ENCODE measurements around the gene CACNA1B. TPM values are rescaled to one million over a fixed set of nuclear protein-coding genes. Genes with fewer than 3 reads are reported as not detected.

Gene CACNA1B
- total and polyA plus RNA-seq, 2 of the 4 experiments (the other 2 are of a cell fraction), result 0.02 TPM; not detected in 1

- Histone ChIP-seq H2BK5ac (ENCODE audit: low read depth, low read length, poor library complexity, severe bottlenecking) (no peak overlapping the region), H2AK5ac (ENCODE audit: low read depth, low read length) (no peak overlapping the region), H4K20me1 (ENCODE audit: insufficient read depth, low read length) (no peaks in the 10 kb centered on the region), H3K4me2 (ENCODE audit: low read depth, low read length) (no peak overlapping the region), H3K4me1 (ENCODE audit: control insufficient read depth, insufficient read depth, low read length) (no peaks in the 10 kb centered on the region), H3K9me1 (ENCODE audit: insufficient read depth, low read length) (no peaks in the 10 kb centered on the region), H3K79me1 (ENCODE audit: low read depth in 1 of 2, low read length in 2 of 2) (no peaks in the 10 kb centered on the region), H2BK15ac (ENCODE audit: low read depth, low read length) (no peak overlapping the region), H3K4ac (ENCODE audit: low read depth, low read length) (no peak overlapping the region), H3K36me3 (ENCODE audit: control insufficient read depth, insufficient read depth, low read length) (no peaks in the 10 kb centered on the region), H2BK120ac (ENCODE audit: low read depth, low read length) (no peak overlapping the region), H2AFZ (replicated peaks; ENCODE audit: low read length, poor library complexity) (no peak overlapping the region), H2BK20ac (ENCODE audit: low read depth, low read length) (no peak overlapping the region), H3K4me3 (ENCODE audit: insufficient read depth, low read depth, low read length) (no peak overlapping the region), H4K5ac (ENCODE audit: low read depth, low read length) (no peak overlapping the region), H3K9ac (ENCODE audit: low read depth, low read length) (no peak overlapping the region), H3K23ac (ENCODE audit: low read depth, low read length) (no peak overlapping the region), H3K18ac (ENCODE audit: low read depth, low read length) (no peak overlapping the region), H3K27ac (ENCODE audit: insufficient read depth, low read length) (no peak overlapping the region), H3K9me3 (ENCODE audit: control insufficient read depth, insufficient read depth, low read length) (peaks cover 72% of the 10 kb centered on the region), H3K14ac (replicated peaks; ENCODE audit: low read depth, low read length) (no peak overlapping the region), H4K91ac (ENCODE audit: insufficient read depth, low read depth, low read length) (no peak overlapping the region), H3K56ac (ENCODE audit: extremely low read depth, insufficient read depth, low read length) (no peak overlapping the region), H2AK9ac (replicated peaks; ENCODE audit: low read depth, low read length, poor library complexity) (no peak overlapping the region), H4K8ac (ENCODE audit: low read depth in 2 of 2, low read length in 2 of 2) (no peak overlapping the region), H3K27me3 (ENCODE audit: control insufficient read depth, insufficient read depth, low read length) (no peaks in the 10 kb centered on the region)
- CTCF ChIA-PET, result no interaction called here
- POLR2A ChIA-PET (ENCODE audit: unreplicated experiment), result no interaction called here
- DNase-seq (no peak), ATAC-seq (ENCODE audit: low read depth) (no peak)
- intact Hi-C loops (cut with micrococcal nuclease) (no loop called here), in situ Hi-C loops (cut with MboI; ENCODE audit: low sequenced_read_pairs) (no loop called here), dilution Hi-C loops (cut with HindIII; ENCODE audit: low sequenced_read_pairs, unreplicated experiment) (no loop called here)
- WGBS, 2 experiments (ENCODE audit: extremely low coverage in 2 of 2, insufficient read length in 1 of 2), result 76% methylated on average over 7 of the region's 12 CpGs; no CpG with 5 or more reads in 1 of the 2 experiments
- BruUV-seq (replicated peaks), result no TSS peak
- TF ChIP-seq CEBPB (IDR thresholded peaks at IDR 0.05; ENCODE audit: low read depth, low read length) (no peak), SMC3 (IDR thresholded peaks at IDR 0.05; ENCODE audit: low read depth, low read length) (no peak), MAZ (IDR thresholded peaks at IDR 0.05; ENCODE audit: borderline replicate concordance, low read depth, low read length) (no peak), FOS (IDR thresholded peaks at IDR 0.05; ENCODE audit: low read depth, low read length) (no peak), BHLHE40 (IDR thresholded peaks at IDR 0.05; ENCODE audit: low read depth, low read length) (no peak), MAFK (IDR thresholded peaks at IDR 0.05; ENCODE audit: low read depth, low read length) (no peak), USF2 (IDR thresholded peaks at IDR 0.05; ENCODE audit: low read depth, low read length) (no peak), RFX5 (IDR thresholded peaks at IDR 0.05; ENCODE audit: low read depth, low read length) (no peak), ELK1 (IDR thresholded peaks at IDR 0.05; ENCODE audit: borderline replicate concordance, low read depth, low read length) (no peak), MXI1 (IDR thresholded peaks at IDR 0.05; ENCODE audit: borderline replicate concordance, low read depth, low read length) (no peak), CHD1 (IDR thresholded peaks at IDR 0.05; ENCODE audit: low read depth, low read length) (no peak), NFE2L2 (IDR thresholded peaks at IDR 0.05; ENCODE audit: low read depth, low read length) (no peak), POLR2A (IDR thresholded peaks at IDR 0.05; ENCODE audit: low read depth, low read length) (no peak), CTCF (conservative IDR thresholded peaks at IDR 0.05; ENCODE audit: low read depth, low read length) (no peak), RAD21 (IDR thresholded peaks at IDR 0.05; ENCODE audit: low read length) (no peak), RCOR1 (IDR thresholded peaks at IDR 0.05; ENCODE audit: insufficient replicate concordance, low read length) (no peak)
These were observed 196.2 kb downstream of the CACNA1B start for GRCh38 chr9:138073808-138074207.

Data from IMR-90 (cell line).